Natural killer cell treated with Interleukin-12 subunit alpha and Interleukin-12 subunit beta and Interleukin-15 and Interleukin-18, amount 100 ng/mL, for 72 hours (primary cell): ENCODE results near the gene ELOVL6. TPM values are rescaled to one million over a fixed set of nuclear protein-coding genes. Genes with fewer than 3 reads are reported as not detected.
"Not testable (repeated sequence)": the region's sequence is repeated elsewhere in the genome, so short reads cannot be mapped to it uniquely, and the experiment has no call there.

Experiments used
- ATAC-seq, 2 donors: fragments of 150-1000 bp; cut with Tn5 transposase in 1 of 2; sonication (Bioruptor Pico), chemical (Tn5 transposase) in 1 of 2; 2 replicates each; pipeline ENCODE4 v1.10.0; 2021
- DNase-seq: peaks from one replicate; pipeline ENCODE4 v3.0.0; 2022; ENCODE audit warnings: low spot score
- H3K27ac Mint-ChIP-seq, 2 donors: 1 replicate in 1 of 2; 2 replicates in 1 of 2; pipeline ENCODE4 v1.8.0; 2022; ENCODE audit warnings: mixed read lengths in 2 of 2, mild to moderate bottlenecking in 1 of 2, moderate library complexity in 1 of 2
- H3K27me3 Mint-ChIP-seq, 2 donors: 1 replicate in 1 of 2; 2 replicates in 1 of 2; pipeline ENCODE4 v1.8.0; 2022; ENCODE audit warnings: mixed read lengths in 2 of 2
- H3K36me3 Mint-ChIP-seq: one replicate; pipeline ENCODE4 v1.8.0; 2022; ENCODE audit warnings: mixed read lengths
- H3K4me1 Mint-ChIP-seq, 2 donors: 1 replicate in 1 of 2; 2 replicates in 1 of 2; pipeline ENCODE4 v1.8.0; 2022; ENCODE audit warnings: low read depth in 2 of 2, mixed read lengths in 2 of 2, mild to moderate bottlenecking in 1 of 2
- H3K4me3 Mint-ChIP-seq: one replicate; pipeline ENCODE4 v1.8.0; 2022; ENCODE audit warnings: mixed read lengths
- H3K9me3 Mint-ChIP-seq: 2 replicates; pipeline ENCODE4 v1.8.0; 2022; ENCODE audit warnings: mixed read lengths
- total RNA-seq, 2 donors: library from RNA; stranded (reverse); gene quantifications; one replicate each; pipeline ENCODE4 v1.2.3, GENCODE V29; 2022

The ELOVL6 gene
- total RNA-seq, 2 donors from 2014 or later = 20.2 to 26.5 TPM

DNA sequence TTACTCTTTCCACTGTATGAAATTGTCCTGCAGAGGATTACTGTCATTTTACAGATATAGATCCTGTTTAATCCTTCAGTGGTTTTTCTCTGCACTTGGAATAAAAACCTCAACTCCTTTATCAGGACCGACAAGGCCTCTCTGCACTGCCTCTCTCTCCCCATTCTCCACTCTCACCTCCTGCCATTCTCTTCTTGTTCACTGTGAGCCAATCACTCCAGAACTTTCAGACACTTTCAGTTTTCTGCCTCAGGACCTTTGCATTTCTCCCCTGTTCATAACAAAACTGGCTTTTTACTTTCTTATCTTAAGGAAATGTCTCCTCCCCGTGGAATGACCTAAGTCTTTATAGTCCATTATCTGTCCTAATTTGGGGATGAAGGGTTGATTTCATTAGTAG is 137.3 kb downstream of the ELOVL6 start:
- Mint-ChIP-seq H3K4me3 (peak overlapping the region; percentile 67), H3K27ac (peak overlapping the region; percentile 78 to 92), H3K36me3 (no peaks in the 10 kb centered on the region), H3K4me1 (peaks cover 50 to 60% of the 10 kb centered on the region in 2 donors), H3K27me3 (no peaks in the 10 kb centered on the region), H3K9me3 (peaks cover 3% of the 10 kb centered on the region)
- ATAC-seq (peak in 1 of 2 donors; percentile 63), DNase-seq (no peak)

DNA sequence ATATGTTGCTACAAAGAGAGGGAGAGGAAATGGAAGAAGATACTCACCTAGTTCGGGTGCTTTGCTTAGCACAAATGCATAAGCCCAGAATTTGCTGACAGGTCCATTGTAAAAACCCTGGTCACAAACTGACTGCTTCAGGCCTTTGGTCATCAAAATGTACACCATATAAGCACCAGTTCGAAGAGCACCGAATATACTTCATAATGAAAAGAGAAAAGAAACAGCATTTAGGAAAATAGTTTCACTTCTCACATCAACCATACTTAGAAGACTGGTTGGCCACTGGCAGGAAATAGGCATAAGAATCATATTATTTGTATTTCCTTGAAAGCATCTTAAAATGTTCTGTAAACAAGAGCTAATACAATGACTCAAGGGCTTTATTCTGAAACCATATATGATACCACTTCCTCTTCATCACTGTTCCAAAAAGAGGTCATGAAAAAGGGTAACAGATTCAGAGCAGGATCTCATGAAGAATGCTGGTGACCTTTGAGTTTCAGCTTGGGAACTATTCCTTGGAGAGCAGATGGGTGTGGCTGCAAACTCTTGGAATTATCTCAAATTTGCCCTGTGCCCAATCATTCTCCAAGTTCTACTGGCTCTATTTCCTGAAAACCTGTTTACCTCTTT is 138.7 kb downstream of the ELOVL6 start:
- H3K4me3 Mint-ChIP-seq = peak overlapping the region; percentile 67
- peaks cover 63 to 74% of the 10 kb centered on the region in 2 donors for H3K4me1 Mint-ChIP-seq
- DNase-seq (peak; percentile 63), ATAC-seq (peak; percentile 75 to 82)
- H3K9me3 Mint-ChIP-seq = peaks cover 3% of the 10 kb centered on the region
- H3K27me3 Mint-ChIP-seq = no peaks in the 10 kb centered on the region
- no peaks in the 10 kb centered on the region for H3K36me3 Mint-ChIP-seq
- peak overlapping the region; percentile 78 to 92 for H3K27ac Mint-ChIP-seq

DNA sequence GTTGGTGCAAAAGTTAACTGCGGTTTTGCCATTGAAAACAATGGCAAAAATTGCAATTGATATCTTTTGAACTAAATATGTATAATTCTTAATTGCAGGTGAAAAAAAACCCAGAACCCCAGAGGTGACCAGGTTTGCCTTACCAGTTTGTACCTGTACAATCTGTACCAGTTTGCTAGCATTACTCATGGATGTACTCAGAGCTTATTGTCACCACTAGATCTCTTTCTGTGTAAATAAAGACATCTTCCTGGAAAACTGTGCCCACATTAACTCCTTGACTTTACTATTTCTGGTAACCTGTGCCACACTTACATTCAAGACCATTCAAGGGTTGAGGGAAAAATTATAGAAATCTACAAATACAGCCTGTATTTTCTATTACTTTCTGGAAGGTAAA is 139.7 kb downstream of the ELOVL6 start:
- DNase-seq = no peak
- Mint-ChIP-seq H3K9me3 (peaks cover 3% of the 10 kb centered on the region), H3K27me3 (no peaks in the 10 kb centered on the region), H3K36me3 (no peaks in the 10 kb centered on the region), H3K4me1 (peaks cover 68 to 81% of the 10 kb centered on the region in 2 donors), H3K27ac (peak overlapping the region; percentile 78 to 92), H3K4me3 (peak overlapping the region; percentile 67)
- no peak for ATAC-seq

DNA sequence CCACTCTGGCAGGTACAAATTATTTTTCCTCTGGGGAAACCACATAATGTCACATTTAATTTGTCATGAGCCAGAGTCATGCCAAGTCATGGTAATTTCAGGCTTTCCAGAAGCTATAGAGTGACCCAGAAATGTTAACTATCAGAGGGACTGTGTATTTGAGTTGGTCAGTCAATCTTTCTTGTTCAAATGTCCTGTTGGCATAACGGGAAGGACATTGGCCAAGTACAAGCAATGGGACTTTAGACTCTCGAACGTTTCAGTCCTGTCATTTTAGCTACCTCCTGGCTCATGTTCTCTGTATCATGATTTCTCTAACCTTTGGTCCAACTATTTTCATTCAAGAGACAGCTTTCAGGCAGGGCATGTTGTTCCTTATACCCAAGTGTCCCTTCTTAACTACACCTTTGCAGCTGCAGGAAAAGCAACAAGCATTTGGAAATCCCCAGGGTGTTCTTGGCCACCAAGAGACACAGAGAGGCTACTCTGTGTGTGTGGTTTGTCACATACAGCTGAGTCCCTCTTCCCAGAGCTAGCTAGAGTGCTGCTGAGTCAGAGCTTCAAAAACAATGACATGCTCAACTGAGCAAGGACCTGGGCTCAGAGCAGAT is 143.2 kb downstream of the ELOVL6 start:
- Mint-ChIP-seq H3K4me3 (peak overlapping the region; percentile 63), H3K27ac (peak overlapping the region; percentile 68 to 95), H3K27me3 (no peaks in the 10 kb centered on the region), H3K36me3 (peaks cover 5% of the 10 kb centered on the region), H3K9me3 (no peaks in the 10 kb centered on the region), H3K4me1 (peaks cover 60 to 75% of the 10 kb centered on the region in 2 donors)
- ATAC-seq = peak; percentile 90 to 92
- DNase-seq = peak; percentile 82

DNA sequence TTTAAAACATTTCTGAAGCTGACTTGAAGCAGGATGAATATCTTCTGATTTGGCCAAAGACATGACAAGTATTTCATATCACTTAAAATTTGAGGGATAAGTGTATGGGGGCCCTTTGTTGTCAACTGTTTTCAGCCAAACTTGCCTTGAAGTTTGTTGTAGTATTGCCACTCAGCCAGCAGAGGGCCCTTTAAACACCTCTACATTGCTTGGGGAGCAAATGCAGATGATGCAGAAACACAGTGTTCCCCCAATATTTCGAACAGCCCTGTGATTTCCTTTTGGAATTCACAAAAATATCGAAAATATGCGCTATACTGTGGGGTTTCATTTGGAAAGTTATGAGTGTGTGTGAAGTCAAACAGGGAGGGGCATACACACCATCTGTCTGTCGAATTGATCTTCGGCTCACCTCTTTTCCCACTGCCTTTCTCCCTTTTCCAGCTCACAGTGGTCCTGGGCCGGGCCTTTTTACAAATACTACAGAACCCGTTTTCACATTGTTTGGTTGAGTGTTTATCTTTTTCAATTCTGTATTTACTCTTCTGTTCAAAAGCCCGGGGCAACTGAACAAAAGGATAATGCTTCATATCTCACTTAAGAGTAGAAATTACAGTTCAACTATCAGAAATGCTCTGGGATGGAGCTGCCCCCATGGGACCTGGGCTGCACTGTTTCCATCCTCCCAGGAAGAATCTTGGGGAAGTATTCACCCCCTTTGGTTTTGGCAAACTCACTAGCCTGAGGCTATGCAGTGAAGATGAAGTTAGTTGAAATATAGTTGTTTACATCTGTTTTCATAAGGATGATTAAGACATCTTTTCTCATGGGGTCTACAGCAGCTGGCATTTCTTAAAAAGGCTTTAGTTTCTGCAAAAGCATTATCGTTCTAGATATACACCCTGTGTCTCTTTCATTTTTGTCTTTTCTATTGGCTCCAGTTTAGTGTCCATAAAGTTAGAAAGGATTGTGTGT is 148.2 kb downstream of the ELOVL6 start:
- no peaks in the 10 kb centered on the region for H3K9me3 Mint-ChIP-seq
- DNase-seq = no peak
- H3K27ac Mint-ChIP-seq = peak overlapping the region in 1 of 2 donors; percentile 72
- peaks cover 5% of the 10 kb centered on the region for H3K36me3 Mint-ChIP-seq
- no peaks in the 10 kb centered on the region for H3K27me3 Mint-ChIP-seq
- H3K4me1 Mint-ChIP-seq = peaks cover 31 to 34% of the 10 kb centered on the region in 2 donors
- H3K4me3 Mint-ChIP-seq = no peak overlapping the region
- peak in 1 of 2 donors; percentile 57 for ATAC-seq

DNA sequence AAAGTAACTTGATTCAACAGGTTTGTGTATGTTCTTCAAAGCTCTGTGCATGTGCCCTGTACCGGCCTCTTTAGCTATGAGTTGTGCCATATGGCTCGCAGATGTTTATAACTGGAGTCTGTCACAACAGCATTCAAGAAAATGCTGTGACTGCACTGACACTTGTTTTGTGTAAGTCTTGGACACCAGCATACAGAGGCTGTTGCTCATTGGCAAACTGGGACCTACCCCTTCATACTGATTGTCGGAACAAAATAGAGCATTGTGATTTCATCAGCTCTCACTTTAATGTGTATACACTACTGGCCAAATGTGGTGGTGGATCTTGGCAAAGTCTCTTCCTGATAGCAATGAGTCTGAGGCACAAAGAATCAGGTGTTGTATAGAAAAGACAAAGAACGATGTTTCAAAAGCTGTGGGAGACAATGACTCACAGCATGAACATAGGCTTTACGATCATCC is 151.8 kb downstream of the ELOVL6 start:
- no peak overlapping the region for H3K4me3 Mint-ChIP-seq
- H3K4me1 Mint-ChIP-seq = peaks cover 15 to 19% of the 10 kb centered on the region in 2 donors
- peak overlapping the region in 1 of 2 donors; percentile 51 for H3K27ac Mint-ChIP-seq
- no peaks in the 10 kb centered on the region for H3K9me3 Mint-ChIP-seq
- no peaks in the 10 kb centered on the region for H3K27me3 Mint-ChIP-seq
- H3K36me3 Mint-ChIP-seq = no peaks in the 10 kb centered on the region
- ATAC-seq (no peak), DNase-seq (no peak)

DNA sequence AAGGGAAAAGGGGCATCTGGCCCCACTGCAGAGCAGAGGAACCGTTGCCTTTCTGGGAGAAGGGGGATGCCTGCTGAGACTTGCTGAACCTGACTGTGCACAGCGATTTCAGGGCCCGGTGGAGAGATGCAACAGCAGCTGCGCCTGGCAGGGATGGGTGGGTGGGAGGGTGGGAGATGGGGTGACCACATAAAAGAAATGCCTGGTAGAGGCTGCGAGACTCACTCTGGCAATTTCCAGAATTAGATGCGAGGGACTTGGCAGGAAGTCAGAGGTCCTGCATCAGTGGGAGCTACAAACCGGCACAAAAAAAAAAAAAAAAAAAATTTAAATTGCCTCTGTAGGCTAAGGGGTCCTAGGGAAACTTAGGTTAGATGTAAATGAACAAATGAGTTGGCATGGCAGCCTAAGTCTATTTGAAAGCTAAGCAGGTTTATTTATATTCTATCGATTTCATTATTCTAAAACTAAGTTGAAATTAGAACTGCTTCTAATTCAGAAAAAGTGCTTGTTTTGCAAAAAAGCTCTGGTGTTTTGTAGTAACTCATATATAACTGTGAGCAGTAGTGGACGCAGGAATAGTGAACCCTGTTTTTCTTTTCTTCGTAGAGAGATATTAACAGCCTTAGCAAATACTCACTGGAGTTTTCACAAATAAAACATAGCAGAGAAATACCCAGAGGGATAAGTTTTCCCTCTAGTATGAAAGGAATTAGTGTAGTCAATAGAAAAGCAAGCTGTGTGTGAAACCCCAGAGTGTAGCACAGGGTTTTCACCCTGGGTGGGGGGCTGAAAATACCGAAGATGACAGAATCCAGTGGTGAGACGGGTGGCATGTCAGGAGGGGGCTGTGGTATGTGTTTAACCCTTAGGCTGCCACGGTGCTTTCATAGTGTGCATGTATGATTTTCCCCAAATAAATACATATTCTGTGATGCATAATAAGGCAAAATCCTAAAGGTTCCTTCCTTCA is 155.6 kb downstream of the ELOVL6 start:
- no peaks in the 10 kb centered on the region for H3K36me3 Mint-ChIP-seq
- no peaks in the 10 kb centered on the region for H3K27me3 Mint-ChIP-seq
- H3K4me3 Mint-ChIP-seq = no peak overlapping the region
- H3K27ac Mint-ChIP-seq = no peak overlapping the region
- no peak for DNase-seq
- no peak for ATAC-seq
- no peaks in the 10 kb centered on the region for H3K9me3 Mint-ChIP-seq
- peaks cover 0 to 7% of the 10 kb centered on the region in 2 donors for H3K4me1 Mint-ChIP-seq

DNA sequence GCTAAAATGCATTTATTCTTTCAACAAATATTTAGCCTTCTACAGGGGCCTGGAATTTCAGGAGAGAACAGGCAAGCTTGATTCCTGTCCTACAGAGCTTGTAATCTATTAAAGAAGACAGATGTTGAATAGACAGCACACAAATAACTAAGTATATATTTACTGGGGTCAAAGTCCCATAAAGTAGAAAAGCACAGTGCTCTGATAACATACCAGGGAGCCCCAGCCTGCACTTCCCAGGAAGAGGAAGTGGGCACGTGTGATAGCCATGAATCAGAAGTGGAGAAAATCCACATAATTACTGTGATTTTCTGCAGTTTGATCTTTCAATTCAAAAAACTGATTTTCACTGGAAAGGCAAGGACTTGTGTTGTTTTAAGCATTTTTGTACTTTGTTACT is 156.7 kb downstream of the ELOVL6 start:
- no peaks in the 10 kb centered on the region for H3K9me3 Mint-ChIP-seq
- DNase-seq (no peak), ATAC-seq (no peak)
- no peak overlapping the region for H3K4me3 Mint-ChIP-seq
- H3K36me3 Mint-ChIP-seq = no peaks in the 10 kb centered on the region
- no peak overlapping the region for H3K27ac Mint-ChIP-seq
- peaks cover 0 to 7% of the 10 kb centered on the region in 2 donors for H3K27me3 Mint-ChIP-seq
- peaks cover 0 to 7% of the 10 kb centered on the region in 2 donors for H3K4me1 Mint-ChIP-seq

DNA sequence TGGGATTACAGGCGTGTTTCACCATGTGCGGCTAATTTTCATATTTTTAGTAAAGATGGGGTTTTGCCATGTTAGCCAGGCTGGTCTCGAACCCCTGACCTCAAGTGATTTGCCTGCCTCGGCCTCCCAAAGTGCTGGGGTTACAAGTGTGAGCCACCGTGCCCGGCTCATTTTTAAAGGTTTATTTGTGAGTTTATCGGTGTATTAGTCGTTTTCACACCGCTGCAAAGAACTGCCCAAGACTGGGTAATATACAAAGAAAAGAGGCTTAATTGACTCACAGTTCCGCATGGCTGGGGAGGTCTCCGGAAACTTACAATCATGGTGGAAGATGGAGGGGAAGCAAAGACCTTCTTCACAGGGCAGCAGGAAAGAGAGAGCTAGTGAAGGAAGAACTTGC is 159.3 kb downstream of the ELOVL6 start:
- not testable (repeated sequence) for H3K4me3 Mint-ChIP-seq, H3K27ac Mint-ChIP-seq, DNase-seq, H3K36me3 Mint-ChIP-seq, H3K9me3 Mint-ChIP-seq, ATAC-seq
- peaks cover 8 to 20% of the 10 kb centered on the region in 2 donors for H3K27me3 Mint-ChIP-seq
- peaks cover 5 to 11% of the 10 kb centered on the region in 2 donors for H3K4me1 Mint-ChIP-seq

DNA sequence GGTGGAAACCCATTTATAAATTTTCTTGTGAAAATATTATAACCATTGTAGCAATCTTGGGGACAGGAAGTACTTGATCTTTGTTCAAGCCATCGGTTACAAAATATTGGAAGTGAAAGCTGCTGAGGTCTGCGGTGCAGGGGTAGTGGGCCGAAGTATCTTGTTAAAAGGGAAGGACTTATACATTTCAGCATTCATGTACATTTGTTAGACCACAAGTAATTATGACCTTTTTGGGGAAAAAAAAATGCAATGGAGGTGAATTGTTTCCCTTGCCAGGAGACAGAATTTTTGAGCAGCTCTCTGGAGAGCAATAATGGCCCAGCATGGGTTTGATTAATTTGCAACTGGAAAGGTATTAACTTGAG is 164.4 kb downstream of the ELOVL6 start:
- Mint-ChIP-seq H3K36me3 (peaks cover 4% of the 10 kb centered on the region), H3K4me1 (peaks cover 15 to 17% of the 10 kb centered on the region in 2 donors), H3K27me3 (peaks cover 12 to 26% of the 10 kb centered on the region in 2 donors), H3K9me3 (no peaks in the 10 kb centered on the region), H3K4me3 (peak overlapping the region; percentile 31), H3K27ac (no peak overlapping the region)
- DNase-seq = no peak
- ATAC-seq = peak; percentile 62 to 71

DNA sequence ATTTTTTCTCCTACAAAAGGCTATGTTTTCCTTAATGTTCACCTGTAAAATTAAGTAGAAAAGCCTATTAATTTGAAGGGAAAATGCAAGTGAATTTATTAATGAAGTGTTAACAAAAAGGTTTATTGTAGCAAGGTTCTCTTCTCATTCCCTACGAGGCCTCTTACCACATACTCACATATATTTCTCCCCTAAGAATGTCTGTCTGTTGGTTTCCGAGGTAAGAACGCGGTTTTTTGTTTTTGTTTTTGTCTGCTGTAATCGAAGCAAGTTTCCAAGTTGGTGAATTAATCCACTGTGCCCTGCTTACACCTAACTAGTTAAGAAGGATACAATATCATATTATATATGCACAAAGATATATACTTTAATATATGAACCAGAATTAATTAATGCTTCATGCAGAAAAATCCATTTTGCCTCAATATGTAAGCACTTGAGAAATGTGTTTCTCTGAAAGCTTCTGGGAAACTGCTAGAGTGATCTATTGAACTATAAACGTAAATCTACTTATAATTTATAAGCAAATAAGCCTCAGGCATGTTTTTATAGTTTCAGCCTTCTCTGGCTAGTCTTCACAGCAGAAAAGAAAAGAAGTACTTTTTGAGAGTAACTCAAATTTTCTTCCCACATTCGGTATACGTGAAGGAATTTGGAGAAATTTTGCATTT is 164.9 kb downstream of the ELOVL6 start:
- H3K4me1 Mint-ChIP-seq = peaks cover 15 to 17% of the 10 kb centered on the region in 2 donors
- H3K27ac Mint-ChIP-seq = no peak overlapping the region
- H3K4me3 Mint-ChIP-seq = peak overlapping the region; percentile 31
- H3K9me3 Mint-ChIP-seq = no peaks in the 10 kb centered on the region
- DNase-seq = no peak
- peaks cover 4% of the 10 kb centered on the region for H3K36me3 Mint-ChIP-seq
- ATAC-seq = no peak
- H3K27me3 Mint-ChIP-seq = peaks cover 12 to 26% of the 10 kb centered on the region in 2 donors

DNA sequence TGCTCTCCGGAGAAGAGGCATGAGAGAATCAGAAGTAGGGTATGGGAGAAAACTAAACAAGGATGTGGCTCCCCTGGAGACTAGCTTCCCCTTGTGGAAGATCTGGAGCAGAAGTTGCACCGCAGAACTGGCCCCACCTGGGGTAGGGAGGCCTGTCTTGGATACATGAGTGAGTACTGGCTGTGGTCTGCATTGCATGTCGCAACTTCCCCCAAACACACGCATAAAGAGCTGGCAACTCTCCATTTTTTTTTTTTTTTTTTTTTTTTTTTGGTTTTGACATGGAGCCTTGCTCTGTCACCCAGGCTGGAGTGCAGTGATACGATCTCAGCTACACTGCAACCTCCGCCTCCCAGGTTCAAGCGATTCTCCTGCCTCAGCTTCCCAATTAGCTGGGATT is 165.8 kb downstream of the ELOVL6 start:
- Mint-ChIP-seq H3K27ac (no peak overlapping the region), H3K9me3 (no peaks in the 10 kb centered on the region), H3K4me3 (no peak overlapping the region), H3K27me3 (peaks cover 12 to 26% of the 10 kb centered on the region in 2 donors), H3K4me1 (peaks cover 15 to 17% of the 10 kb centered on the region in 2 donors), H3K36me3 (peaks cover 4% of the 10 kb centered on the region)
- ATAC-seq (peak; percentile 63 to 77), DNase-seq (no peak)
